Upper lobe of left lung (tissue), 6 donors: Measurements from ENCODE around the gene LRP6. TPM values are rescaled to one million over a fixed set of nuclear protein-coding genes. Genes with fewer than 3 reads are reported as not detected.
A peak's percentile ranks its signal among the peaks of the same experiment; 100 is the strongest.

Source experiments
- ATAC-seq, 2 donors: fragments of 200-7000 bp; cut with Tn5 transposase; one replicate each; pipeline ENCODE4 v1.9.1; 2022; ENCODE audit warnings: mild to moderate bottlenecking in 2 of 2, moderate library complexity in 2 of 2; ENCODE audit not compliant: low FRiP score in 2 of 2
- DNase-seq, 2 donors: peaks; one replicate each; pipeline ENCODE4 v3.0.0-alpha.2; 2019 to 2020
- H3K27ac ChIP-seq, 4 donors: fragments of 200-600 bp; sonication (generic); one replicate each; pipeline ENCODE4 v1.5.1; 2016 to 2019
- H3K27me3 ChIP-seq, 4 donors: fragments of 200-600 bp; sonication (generic); one replicate each; pipeline ENCODE4 v1.5.1; 2017 to 2019
- H3K36me3 ChIP-seq, 4 donors: fragments of 200-600 bp; sonication (generic); one replicate each; pipeline ENCODE4 v1.5.1; 2016 to 2019
- H3K4me1 ChIP-seq, 4 donors: fragments of 200-600 bp; sonication (generic); one replicate each; pipeline ENCODE4 v1.5.1; 2018 to 2019
- H3K4me3 ChIP-seq, 4 donors: fragments of 200-600 bp; sonication (generic); one replicate each; pipeline ENCODE4 v1.5.1; 2017 to 2019; ENCODE audit warnings: mild to moderate bottlenecking in 2 of 4, moderate library complexity in 1 of 4
- H3K9me3 ChIP-seq, 4 donors: fragments of 200-600 bp; sonication (generic); one replicate each; pipeline ENCODE4 v1.5.1; 2018 to 2019
- EP300 ChIP-seq, 4 donors: sonication (generic); formaldehyde crosslinking; IDR thresholded peaks; one replicate each; pipeline ENCODE4 v1.5.1; 2017; ENCODE audit warnings: antibody characterized with exemption in 4 of 4, control low read depth in 2 of 4
- POLR2A ChIP-seq, 4 donors: fragments of 450-650 bp; IDR thresholded peaks; one replicate each; pipeline ENCODE4 v1.5.1; 2016 to 2017; ENCODE audit warnings: antibody characterized with exemption in 4 of 4, mild to moderate bottlenecking in 2 of 4
- POLR2AphosphoS5 ChIP-seq, 2 donors: sonication (generic); formaldehyde crosslinking; IDR thresholded peaks; one replicate each; pipeline ENCODE4 v1.5.1; 2017; ENCODE audit warnings: antibody characterized with exemption in 2 of 2
- WGBS, 2 donors: methylation state at CpG; one replicate each; pipeline ENCODE4 v1.1.5; 2017 to 2018; 5-methylcytosine and 5-hydroxymethylcytosine counted together
- total RNA-seq, 6 donors: library from RNA; depleted of rRNA in 4 of 6; stranded (reverse); fragments of >200 nt in 4 of 6; gene quantifications; one replicate each; pipeline versions ENCODE4 v1.1.0 to v1.2.1, GENCODE V29; 2016 to 2021
- TF ChIP-seq, protein P1 (sequence below), 6 experiments: fragments of 450-650 bp in 4 of 6; fragments of 200-600 bp in 2 of 6; sonication (generic) in 2 of 6; IDR thresholded peaks; one replicate each; pipeline ENCODE4 v1.5.1; 2016 to 2019; ENCODE audit warnings: antibody characterized with exemption in 6 of 6
- donor health status: DM: no; HTN: no; CAD: no; lungs with moderate emphysema.
- donor health status: DM: no; HTN: yes; CAD: no; lungs with severe emphysema.

The LRP6 gene
- total RNA-seq, 6 donors from 2014 or later: 43.3 to 136 (median 66.4) TPM

- DNase-seq (no peak), ATAC-seq (no peak)
- no peaks in the 10 kb centered on the region for H3K27me3 ChIP-seq
- WGBS, 2 donors: 51 to 64% methylated on average over 2 of the region's 2 CpGs
- H3K27ac ChIP-seq: peak overlapping the region in 1 of 4 donors; percentile 0
- H3K36me3 ChIP-seq: peaks cover 0 to 7% (median 2%) of the 10 kb centered on the region in 4 donors
- no peaks in the 10 kb centered on the region for H3K9me3 ChIP-seq
- H3K4me3 ChIP-seq: no peak overlapping the region
- H3K4me1 ChIP-seq: peaks cover 0 to 11% (median 8%) of the 10 kb centered on the region in 4 donors
- no peak for TF ChIP-seq POLR2A (IDR thresholded peaks at IDR 0.05)
- TF ChIP-seq, protein P1, sequence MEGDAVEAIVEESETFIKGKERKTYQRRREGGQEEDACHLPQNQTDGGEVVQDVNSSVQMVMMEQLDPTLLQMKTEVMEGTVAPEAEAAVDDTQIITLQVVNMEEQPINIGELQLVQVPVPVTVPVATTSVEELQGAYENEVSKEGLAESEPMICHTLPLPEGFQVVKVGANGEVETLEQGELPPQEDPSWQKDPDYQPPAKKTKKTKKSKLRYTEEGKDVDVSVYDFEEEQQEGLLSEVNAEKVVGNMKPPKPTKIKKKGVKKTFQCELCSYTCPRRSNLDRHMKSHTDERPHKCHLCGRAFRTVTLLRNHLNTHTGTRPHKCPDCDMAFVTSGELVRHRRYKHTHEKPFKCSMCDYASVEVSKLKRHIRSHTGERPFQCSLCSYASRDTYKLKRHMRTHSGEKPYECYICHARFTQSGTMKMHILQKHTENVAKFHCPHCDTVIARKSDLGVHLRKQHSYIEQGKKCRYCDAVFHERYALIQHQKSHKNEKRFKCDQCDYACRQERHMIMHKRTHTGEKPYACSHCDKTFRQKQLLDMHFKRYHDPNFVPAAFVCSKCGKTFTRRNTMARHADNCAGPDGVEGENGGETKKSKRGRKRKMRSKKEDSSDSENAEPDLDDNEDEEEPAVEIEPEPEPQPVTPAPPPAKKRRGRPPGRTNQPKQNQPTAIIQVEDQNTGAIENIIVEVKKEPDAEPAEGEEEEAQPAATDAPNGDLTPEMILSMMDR (IDR thresholded peaks at IDR 0.05): no peak
- no peak for TF ChIP-seq POLR2AphosphoS5 (IDR thresholded peaks at IDR 0.05)
- no peak for TF ChIP-seq EP300 (IDR thresholded peaks at IDR 0.05)
Measured at GRCh38 chr12:12185414-12185813, 81.4 kb downstream of the LRP6 start.

- H3K27ac ChIP-seq: peak overlapping the region in 1 of 4 donors; percentile 17
- no peak for DNase-seq
Measured at GRCh38 chr12:12182703-12183365, 84.0 kb downstream of the LRP6 start.

DNA sequence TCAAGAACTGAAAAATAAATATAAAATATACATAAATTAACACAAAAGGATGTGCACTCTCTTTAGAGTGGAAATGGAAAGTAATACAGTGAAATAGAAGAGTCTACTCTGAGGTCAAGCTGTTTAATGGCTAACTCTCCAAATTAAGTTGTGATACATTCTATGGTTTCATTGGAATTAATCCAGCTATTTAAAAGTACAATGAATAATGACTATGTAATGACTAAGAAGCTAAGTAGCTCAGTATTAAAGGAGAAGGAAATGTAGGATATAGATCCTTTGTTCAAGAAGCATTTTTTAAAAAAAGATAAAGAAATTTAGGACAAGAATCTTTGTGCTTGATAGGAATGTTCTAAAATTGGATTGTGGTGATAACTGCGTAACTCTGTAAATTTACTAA is 85.3 kb downstream of the LRP6 start:
- H3K27me3 ChIP-seq: no peaks in the 10 kb centered on the region
- ATAC-seq (no peak), DNase-seq (no peak)
- H3K27ac ChIP-seq: no peak overlapping the region
- no peak overlapping the region for H3K4me3 ChIP-seq
- peaks cover 0 to 7% (median 2%) of the 10 kb centered on the region in 4 donors for H3K36me3 ChIP-seq
- H3K9me3 ChIP-seq: no peaks in the 10 kb centered on the region
- TF ChIP-seq POLR2A (IDR thresholded peaks at IDR 0.05): no peak
- no peak for TF ChIP-seq POLR2AphosphoS5 (IDR thresholded peaks at IDR 0.05)
- TF ChIP-seq EP300 (IDR thresholded peaks at IDR 0.05): no peak
- TF ChIP-seq, protein P1 (IDR thresholded peaks at IDR 0.05): no peak
- peaks cover 0 to 11% (median 8%) of the 10 kb centered on the region in 4 donors for H3K4me1 ChIP-seq
- 96 to 100% methylated on average over 1 of the region's 1 CpG for WGBS, 2 donors

More at GRCh38 chr12:12182703-12183365, 84.0 kb downstream of the LRP6 start:
- no peaks in the 10 kb centered on the region for H3K9me3 ChIP-seq
- ATAC-seq: no peak
- peaks cover 0 to 11% (median 8%) of the 10 kb centered on the region in 4 donors for H3K4me1 ChIP-seq
- H3K4me3 ChIP-seq: no peak overlapping the region
- H3K36me3 ChIP-seq: peaks cover 0 to 7% (median 2%) of the 10 kb centered on the region in 4 donors
- no peaks in the 10 kb centered on the region for H3K27me3 ChIP-seq
- TF ChIP-seq, protein P1 (IDR thresholded peaks at IDR 0.05): no peak
- TF ChIP-seq EP300 (IDR thresholded peaks at IDR 0.05): no peak
- TF ChIP-seq POLR2A (IDR thresholded peaks at IDR 0.05): no peak
- no peak for TF ChIP-seq POLR2AphosphoS5 (IDR thresholded peaks at IDR 0.05)
- 77 to 78% methylated on average over 1 of the region's 1 CpG for WGBS, 2 donors

DNA sequence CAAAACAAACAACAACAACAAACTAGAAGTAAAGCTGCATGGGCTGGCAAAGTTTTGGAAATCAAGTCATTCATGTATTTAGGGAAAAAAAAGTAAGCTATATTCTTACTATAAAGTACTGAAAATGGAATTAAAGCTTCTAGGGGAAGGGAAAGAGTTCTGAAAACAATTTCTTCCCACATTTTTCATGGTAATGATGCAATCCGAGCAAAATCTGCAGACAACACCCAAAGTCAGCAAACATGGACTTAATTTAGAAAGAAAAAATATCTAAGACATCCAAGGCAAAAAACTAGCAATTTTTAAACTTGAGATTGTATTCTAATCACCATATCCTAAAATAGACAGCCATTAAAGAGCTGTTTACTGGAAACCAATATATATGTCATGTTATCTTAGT is 86.3 kb downstream of the LRP6 start:
- Histone ChIP-seq H3K4me3 (no peak overlapping the region), H3K27ac (no peak overlapping the region), H3K4me1 (peaks cover 0 to 11% (median 8%) of the 10 kb centered on the region in 4 donors), H3K36me3 (peaks cover 0 to 7% (median 2%) of the 10 kb centered on the region in 4 donors), H3K9me3 (no peaks in the 10 kb centered on the region), H3K27me3 (no peaks in the 10 kb centered on the region)
- 80 to 83% methylated on average over 1 of the region's 1 CpG for WGBS, 2 donors
- DNase-seq (no peak), ATAC-seq (no peak)
- TF ChIP-seq EP300 (IDR thresholded peaks at IDR 0.05): no peak
- TF ChIP-seq POLR2A (IDR thresholded peaks at IDR 0.05): no peak
- TF ChIP-seq, protein P1 (IDR thresholded peaks at IDR 0.05): no peak
- TF ChIP-seq POLR2AphosphoS5 (IDR thresholded peaks at IDR 0.05): no peak

DNA sequence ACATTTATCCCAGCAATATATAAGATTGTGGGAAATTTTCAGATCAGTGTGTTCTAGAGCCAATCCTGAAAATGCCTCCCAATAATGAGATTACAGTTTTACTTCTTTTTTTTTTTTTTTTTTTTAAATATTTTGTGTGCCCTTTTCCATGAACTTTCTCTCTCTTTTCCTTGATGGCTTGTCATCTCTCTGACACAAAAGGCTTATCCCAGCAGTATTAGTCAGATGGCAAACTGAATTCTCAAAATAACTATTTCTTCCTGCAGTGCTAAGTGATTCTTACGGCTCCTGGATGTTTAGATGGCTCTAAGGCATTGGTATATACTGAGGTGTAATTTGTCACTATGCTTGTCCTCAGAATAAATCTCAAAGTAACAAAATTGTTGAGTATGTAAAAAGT is 86.7 kb downstream of the LRP6 start:
- Histone ChIP-seq H3K4me1 (peaks cover 0 to 11% (median 8%) of the 10 kb centered on the region in 4 donors), H3K27me3 (no peaks in the 10 kb centered on the region), H3K9me3 (no peaks in the 10 kb centered on the region), H3K36me3 (peaks cover 0 to 7% (median 2%) of the 10 kb centered on the region in 4 donors), H3K27ac (no peak overlapping the region), H3K4me3 (no peak overlapping the region)
- ATAC-seq (no peak), DNase-seq (no peak)
- WGBS, 2 donors: 0 to 48% methylated on average over 1 of the region's 1 CpG
- TF ChIP-seq EP300 (IDR thresholded peaks at IDR 0.05) (no peak), POLR2AphosphoS5 (IDR thresholded peaks at IDR 0.05) (no peak), POLR2A (IDR thresholded peaks at IDR 0.05) (no peak)
- TF ChIP-seq, protein P1 (IDR thresholded peaks at IDR 0.05): no peak
